Measurements from ENCODE around the gene URB1.

Gene URB1

GRCh38 chr21:32334980-32335531 lies 57.8 kb downstream of the URB1 start:
- TF ChIP-seq, protein P1, sequence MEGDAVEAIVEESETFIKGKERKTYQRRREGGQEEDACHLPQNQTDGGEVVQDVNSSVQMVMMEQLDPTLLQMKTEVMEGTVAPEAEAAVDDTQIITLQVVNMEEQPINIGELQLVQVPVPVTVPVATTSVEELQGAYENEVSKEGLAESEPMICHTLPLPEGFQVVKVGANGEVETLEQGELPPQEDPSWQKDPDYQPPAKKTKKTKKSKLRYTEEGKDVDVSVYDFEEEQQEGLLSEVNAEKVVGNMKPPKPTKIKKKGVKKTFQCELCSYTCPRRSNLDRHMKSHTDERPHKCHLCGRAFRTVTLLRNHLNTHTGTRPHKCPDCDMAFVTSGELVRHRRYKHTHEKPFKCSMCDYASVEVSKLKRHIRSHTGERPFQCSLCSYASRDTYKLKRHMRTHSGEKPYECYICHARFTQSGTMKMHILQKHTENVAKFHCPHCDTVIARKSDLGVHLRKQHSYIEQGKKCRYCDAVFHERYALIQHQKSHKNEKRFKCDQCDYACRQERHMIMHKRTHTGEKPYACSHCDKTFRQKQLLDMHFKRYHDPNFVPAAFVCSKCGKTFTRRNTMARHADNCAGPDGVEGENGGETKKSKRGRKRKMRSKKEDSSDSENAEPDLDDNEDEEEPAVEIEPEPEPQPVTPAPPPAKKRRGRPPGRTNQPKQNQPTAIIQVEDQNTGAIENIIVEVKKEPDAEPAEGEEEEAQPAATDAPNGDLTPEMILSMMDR (IDR thresholded peaks at IDR 0.05; ENCODE audit: borderline replicate concordance, insufficient read depth, low read depth, low read length), result no peak
- no peak overlapping the region for H3K4me3 ChIP-seq (ENCODE audit: low read depth, low read length)

DNA sequence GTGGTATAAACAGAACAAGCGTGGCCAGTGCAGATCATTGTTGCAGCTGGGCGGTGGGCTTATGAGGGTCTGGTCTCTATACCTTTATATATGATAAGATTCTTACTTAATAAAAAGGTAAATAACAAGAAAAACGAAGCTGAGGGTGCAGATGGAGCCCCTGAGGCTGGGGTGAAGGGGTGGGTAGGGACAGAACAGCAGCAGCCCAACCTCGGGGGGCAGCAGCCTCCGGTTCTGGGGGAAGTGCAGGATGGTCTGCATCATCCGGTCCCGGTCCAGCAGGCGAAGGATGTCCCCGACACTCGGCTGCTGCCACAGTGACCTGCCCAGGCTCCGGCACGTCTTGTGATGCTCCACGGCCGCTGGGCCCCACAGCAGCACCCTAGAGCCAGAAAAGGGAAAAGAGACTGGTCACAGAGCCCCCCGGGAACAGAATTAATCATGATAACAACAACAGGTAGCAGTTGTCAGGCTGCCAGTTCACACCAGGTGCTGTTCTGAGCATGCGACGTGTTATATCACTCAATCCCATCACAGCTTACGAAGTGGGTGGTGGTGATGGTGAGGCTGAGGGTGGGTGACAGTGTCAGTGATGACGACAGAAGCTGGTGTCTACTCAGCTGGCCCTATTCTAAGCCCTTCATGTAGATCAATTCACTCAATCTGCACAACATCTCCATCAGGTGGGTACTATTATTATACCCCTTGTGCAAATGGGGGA lies 58.7 kb downstream of the URB1 start:
- H3K4me3 ChIP-seq (ENCODE audit: low read depth, low read length), result no peak overlapping the region
- TF ChIP-seq, protein P1 (IDR thresholded peaks at IDR 0.05; ENCODE audit: borderline replicate concordance, insufficient read depth, low read depth, low read length), result no peak

DNA sequence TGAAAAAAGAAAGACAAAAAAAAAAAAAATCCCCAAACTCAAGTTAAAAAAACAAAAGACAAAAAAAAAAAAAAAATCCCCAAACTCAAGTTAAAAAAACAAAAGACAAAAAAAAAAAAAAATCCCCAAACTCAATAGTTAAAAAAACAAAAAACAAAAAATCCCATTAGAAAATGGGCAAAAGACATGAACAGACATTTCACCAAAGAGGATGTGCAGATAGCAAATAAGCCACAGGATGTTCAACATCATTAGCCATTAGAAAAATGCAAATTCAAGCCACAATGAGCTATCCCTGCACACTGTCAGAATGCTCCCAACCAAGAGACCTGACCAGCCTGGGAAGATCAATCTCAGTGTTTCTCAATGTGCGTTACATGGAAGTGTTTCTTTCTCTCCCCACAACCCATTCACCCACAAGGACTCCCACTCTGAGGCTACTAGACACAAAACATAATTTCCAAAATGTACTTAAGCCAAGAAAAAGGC lies 60.3 kb downstream of the URB1 start:
- no peak overlapping the region for H3K4me3 ChIP-seq (ENCODE audit: low read depth, low read length)
- TF ChIP-seq, protein P1 (IDR thresholded peaks at IDR 0.05; ENCODE audit: borderline replicate concordance, insufficient read depth, low read depth, low read length), result no peak

GRCh38 chr21:32331444-32332305 lies 61.1 kb downstream of the URB1 start:
- TF ChIP-seq, protein P1 (IDR thresholded peaks at IDR 0.05; ENCODE audit: borderline replicate concordance, insufficient read depth, low read depth, low read length), result no peak
- H3K4me3 ChIP-seq (ENCODE audit: low read depth, low read length), result no peak overlapping the region

- TF ChIP-seq, protein P1 (IDR thresholded peaks at IDR 0.05; ENCODE audit: borderline replicate concordance, insufficient read depth, low read depth, low read length), result no peak
These were observed 62.0 kb downstream of the URB1 start for GRCh38 chr21:32330784-32331311.

DNA sequence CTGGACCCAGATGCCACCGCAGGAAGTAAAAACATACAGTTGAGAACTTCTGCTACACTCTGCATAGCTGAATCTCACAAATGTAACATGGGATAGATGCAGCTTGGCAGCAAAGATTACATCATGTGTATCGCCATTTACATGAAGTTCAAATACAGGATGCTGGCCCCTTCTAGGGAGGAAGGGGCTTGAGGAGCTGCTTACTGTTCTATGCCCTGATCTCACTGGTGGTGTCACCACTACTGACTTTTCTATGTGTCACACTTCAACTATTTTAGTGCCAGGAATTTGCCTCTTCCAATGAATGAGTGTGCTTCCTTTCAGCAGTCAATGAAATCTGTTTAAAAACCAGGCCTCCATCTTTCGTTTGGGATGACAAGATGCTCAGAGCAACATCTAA lies 63.0 kb downstream of the URB1 start:
- no peak overlapping the region for H3K4me3 ChIP-seq (ENCODE audit: low read depth, low read length)
- TF ChIP-seq, protein P1 (IDR thresholded peaks at IDR 0.05; ENCODE audit: borderline replicate concordance, insufficient read depth, low read depth, low read length), result no peak

More at GRCh38 chr21:32330784-32331311, 62.0 kb downstream of the URB1 start:
- H3K4me3 ChIP-seq (ENCODE audit: low read depth, low read length), result no peak overlapping the region
